ENCODE results near the gene FKBP5.

FKBP5 gene

DNA sequence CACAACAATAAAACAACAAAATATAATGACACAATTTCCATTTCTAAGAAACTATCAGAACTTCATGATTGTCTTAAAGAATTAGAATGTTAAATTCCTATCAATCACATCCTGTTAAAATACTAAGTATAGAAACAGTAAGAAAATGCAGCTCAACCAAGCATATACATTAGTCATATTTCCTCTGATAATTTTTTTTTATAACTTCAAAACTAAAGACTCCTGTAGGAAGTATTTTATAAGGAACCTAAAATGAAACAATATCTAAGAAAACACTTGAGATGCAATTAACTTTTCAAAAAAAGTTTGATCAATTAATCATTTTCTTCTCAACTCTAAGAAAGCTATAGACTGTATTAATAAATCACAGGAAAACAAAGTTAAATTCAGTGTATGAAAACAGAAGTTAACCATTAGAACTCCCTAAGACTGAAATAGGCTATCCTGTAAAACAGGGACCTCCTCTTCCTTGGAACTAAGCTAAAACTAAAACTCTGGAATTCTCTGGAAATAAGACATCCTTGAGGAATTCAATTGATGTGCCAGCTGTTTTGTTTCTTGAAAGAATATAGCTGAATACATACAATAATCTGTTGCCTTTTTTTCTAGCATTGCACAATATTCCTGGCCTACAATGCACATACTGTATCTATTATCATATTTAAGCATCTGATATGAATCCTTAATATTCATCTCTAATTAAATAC lies 19.8 kb downstream of the FKBP5 start:
- no peak for DNase-seq (ENCODE audit: low read depth in 1 of 2, low spot score in 1 of 2)
- Histone ChIP-seq H3K4me3 (replicated peaks; ENCODE audit: insufficient read depth, low read length) (no peak overlapping the region), H3K27ac (replicated peaks) (0 out of 2 replicates have a peak overlapping the region, but pooled peaks have one; percentile 5), H3K27me3 (ENCODE audit: insufficient read depth, poor library complexity, severe bottlenecking) (no peaks in the 10 kb centered on the region)
- TF ChIP-seq SPI1 (IDR thresholded peaks at IDR 0.05; ENCODE audit: borderline replicate concordance, low read depth): no peak
- no peak for TF ChIP-seq GABPA (IDR thresholded peaks at IDR 0.05; ENCODE audit: low read depth)
- TF ChIP-seq, protein P1, sequence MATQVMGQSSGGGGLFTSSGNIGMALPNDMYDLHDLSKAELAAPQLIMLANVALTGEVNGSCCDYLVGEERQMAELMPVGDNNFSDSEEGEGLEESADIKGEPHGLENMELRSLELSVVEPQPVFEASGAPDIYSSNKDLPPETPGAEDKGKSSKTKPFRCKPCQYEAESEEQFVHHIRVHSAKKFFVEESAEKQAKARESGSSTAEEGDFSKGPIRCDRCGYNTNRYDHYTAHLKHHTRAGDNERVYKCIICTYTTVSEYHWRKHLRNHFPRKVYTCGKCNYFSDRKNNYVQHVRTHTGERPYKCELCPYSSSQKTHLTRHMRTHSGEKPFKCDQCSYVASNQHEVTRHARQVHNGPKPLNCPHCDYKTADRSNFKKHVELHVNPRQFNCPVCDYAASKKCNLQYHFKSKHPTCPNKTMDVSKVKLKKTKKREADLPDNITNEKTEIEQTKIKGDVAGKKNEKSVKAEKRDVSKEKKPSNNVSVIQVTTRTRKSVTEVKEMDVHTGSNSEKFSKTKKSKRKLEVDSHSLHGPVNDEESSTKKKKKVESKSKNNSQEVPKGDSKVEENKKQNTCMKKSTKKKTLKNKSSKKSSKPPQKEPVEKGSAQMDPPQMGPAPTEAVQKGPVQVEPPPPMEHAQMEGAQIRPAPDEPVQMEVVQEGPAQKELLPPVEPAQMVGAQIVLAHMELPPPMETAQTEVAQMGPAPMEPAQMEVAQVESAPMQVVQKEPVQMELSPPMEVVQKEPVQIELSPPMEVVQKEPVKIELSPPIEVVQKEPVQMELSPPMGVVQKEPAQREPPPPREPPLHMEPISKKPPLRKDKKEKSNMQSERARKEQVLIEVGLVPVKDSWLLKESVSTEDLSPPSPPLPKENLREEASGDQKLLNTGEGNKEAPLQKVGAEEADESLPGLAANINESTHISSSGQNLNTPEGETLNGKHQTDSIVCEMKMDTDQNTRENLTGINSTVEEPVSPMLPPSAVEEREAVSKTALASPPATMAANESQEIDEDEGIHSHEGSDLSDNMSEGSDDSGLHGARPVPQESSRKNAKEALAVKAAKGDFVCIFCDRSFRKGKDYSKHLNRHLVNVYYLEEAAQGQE (IDR thresholded peaks at IDR 0.05; ENCODE audit: insufficient replicate concordance, low read depth): no peak
- TF ChIP-seq POLR2AphosphoS5 (IDR thresholded peaks at IDR 0.05; ENCODE audit: low read depth): no peak
- TF ChIP-seq, protein P2, sequence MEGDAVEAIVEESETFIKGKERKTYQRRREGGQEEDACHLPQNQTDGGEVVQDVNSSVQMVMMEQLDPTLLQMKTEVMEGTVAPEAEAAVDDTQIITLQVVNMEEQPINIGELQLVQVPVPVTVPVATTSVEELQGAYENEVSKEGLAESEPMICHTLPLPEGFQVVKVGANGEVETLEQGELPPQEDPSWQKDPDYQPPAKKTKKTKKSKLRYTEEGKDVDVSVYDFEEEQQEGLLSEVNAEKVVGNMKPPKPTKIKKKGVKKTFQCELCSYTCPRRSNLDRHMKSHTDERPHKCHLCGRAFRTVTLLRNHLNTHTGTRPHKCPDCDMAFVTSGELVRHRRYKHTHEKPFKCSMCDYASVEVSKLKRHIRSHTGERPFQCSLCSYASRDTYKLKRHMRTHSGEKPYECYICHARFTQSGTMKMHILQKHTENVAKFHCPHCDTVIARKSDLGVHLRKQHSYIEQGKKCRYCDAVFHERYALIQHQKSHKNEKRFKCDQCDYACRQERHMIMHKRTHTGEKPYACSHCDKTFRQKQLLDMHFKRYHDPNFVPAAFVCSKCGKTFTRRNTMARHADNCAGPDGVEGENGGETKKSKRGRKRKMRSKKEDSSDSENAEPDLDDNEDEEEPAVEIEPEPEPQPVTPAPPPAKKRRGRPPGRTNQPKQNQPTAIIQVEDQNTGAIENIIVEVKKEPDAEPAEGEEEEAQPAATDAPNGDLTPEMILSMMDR (IDR thresholded peaks at IDR 0.05; ENCODE audit: insufficient read depth, low read length): no peak

DNA sequence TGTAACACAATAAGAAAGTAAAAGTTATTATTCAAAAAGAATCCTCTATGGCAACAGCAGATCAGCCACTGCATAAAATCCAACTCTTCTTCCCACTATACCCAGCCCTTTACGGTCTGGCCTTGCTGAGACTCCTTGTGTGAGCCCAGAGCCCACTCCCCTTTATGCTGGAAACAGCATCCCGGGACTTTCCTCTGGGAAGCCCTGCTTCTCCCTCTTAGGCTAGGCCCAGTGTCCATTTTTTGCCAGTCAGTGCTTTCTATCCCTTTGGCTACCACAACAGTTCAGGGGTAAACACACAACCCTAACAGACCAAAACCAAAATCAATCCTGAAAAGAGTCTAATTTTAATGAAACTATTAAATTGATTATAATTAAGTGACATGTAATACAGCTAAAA lies 20.6 kb downstream of the FKBP5 start:
- Histone ChIP-seq H3K4me3 (replicated peaks; ENCODE audit: insufficient read depth, low read length) (no peak overlapping the region), H3K27ac (replicated peaks) (no peak overlapping the region), H3K27me3 (ENCODE audit: insufficient read depth, poor library complexity, severe bottlenecking) (no peaks in the 10 kb centered on the region)
- no peak for TF ChIP-seq GABPA (IDR thresholded peaks at IDR 0.05; ENCODE audit: low read depth)
- DNase-seq (ENCODE audit: low read depth in 1 of 2, low spot score in 1 of 2): no peak

DNA sequence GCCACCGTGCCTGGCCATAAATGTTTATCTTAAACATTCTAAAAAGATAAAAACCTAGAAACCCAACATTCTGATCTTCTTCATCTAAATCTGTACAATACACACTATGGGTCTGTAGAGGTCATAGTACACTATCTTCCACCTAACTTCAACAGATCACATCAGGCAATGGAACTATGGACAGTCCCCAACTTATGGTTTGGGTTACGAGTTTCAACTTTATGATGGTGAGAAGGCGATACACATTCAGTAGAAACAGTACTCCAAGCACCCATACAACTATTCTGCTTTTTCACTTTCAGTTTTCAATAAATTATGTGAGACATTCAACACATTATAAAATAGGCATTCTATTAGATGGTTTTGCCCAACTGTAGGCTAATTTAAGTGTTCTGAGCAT lies 23.1 kb downstream of the FKBP5 start:
- TF ChIP-seq SPI1 (IDR thresholded peaks at IDR 0.05; ENCODE audit: borderline replicate concordance, low read depth): no peak
- no peak for TF ChIP-seq GABPA (IDR thresholded peaks at IDR 0.05; ENCODE audit: low read depth)
- TF ChIP-seq, protein P1 (IDR thresholded peaks at IDR 0.05; ENCODE audit: insufficient replicate concordance, low read depth): no peak
- TF ChIP-seq, protein P2 (IDR thresholded peaks at IDR 0.05; ENCODE audit: insufficient read depth, low read length): no peak
- no peak for TF ChIP-seq POLR2AphosphoS5 (IDR thresholded peaks at IDR 0.05; ENCODE audit: low read depth)
- DNase-seq (ENCODE audit: low read depth in 1 of 2, low spot score in 1 of 2): no peak
- Histone ChIP-seq H3K27ac (replicated peaks) (no peak overlapping the region), H3K4me3 (replicated peaks; ENCODE audit: insufficient read depth, low read length) (no peak overlapping the region), H3K27me3 (ENCODE audit: insufficient read depth, poor library complexity, severe bottlenecking) (no peaks in the 10 kb centered on the region)

DNA sequence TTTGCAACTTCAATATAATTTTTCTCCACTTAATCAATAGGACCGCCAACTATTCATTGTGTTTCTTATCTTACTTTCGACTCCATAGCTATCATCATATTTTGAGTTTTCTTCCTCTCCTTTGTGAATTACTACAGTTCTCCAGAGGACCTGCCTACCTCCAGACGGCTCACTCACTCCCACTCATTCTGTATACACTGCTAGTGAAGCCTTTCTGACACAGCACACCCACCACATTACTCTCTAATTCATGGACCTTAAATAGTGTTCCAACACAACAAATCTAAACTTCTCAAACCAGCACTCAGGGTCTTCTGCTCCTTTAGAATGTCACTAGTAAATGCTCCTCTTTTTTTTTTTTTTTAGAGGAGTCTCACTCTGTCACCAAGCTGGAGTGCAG lies 23.8 kb downstream of the FKBP5 start:
- Histone ChIP-seq H3K4me3 (replicated peaks; ENCODE audit: insufficient read depth, low read length) (no peak overlapping the region), H3K27ac (replicated peaks) (no peak overlapping the region), H3K27me3 (ENCODE audit: insufficient read depth, poor library complexity, severe bottlenecking) (no peaks in the 10 kb centered on the region)
- TF ChIP-seq, protein P2 (IDR thresholded peaks at IDR 0.05; ENCODE audit: insufficient read depth, low read length): no peak
- TF ChIP-seq SPI1 (IDR thresholded peaks at IDR 0.05; ENCODE audit: borderline replicate concordance, low read depth): no peak
- TF ChIP-seq, protein P1 (IDR thresholded peaks at IDR 0.05; ENCODE audit: insufficient replicate concordance, low read depth): no peak
- no peak for TF ChIP-seq GABPA (IDR thresholded peaks at IDR 0.05; ENCODE audit: low read depth)
- no peak for TF ChIP-seq POLR2AphosphoS5 (IDR thresholded peaks at IDR 0.05; ENCODE audit: low read depth)
- no peak for DNase-seq (ENCODE audit: low read depth in 1 of 2, low spot score in 1 of 2)
